GM23248 (cell line): ENCODE measurements around the gene WSCD1. TPM values are rescaled to one million over a fixed set of nuclear protein-coding genes. Genes with fewer than 3 reads are reported as not detected.

Experiments used
- DNase-seq: peaks from one replicate; pipeline ENCODE4 v3.0.0-alpha.2; 2015
- H2AFZ ChIP-seq: fragments of 200-600 bp; sonication (generic); 2 replicates; pipeline ENCODE4 v1.6.1; 2016; ENCODE audit warnings: antibody characterized with exemption
- H3F3A ChIP-seq: fragments of 200-600 bp; sonication (generic); 2 replicates; pipeline ENCODE4 v1.6.1; 2016; ENCODE audit warnings: mild to moderate bottlenecking, antibody characterized with exemption, mixed run types; ENCODE audit not compliant: insufficient read depth
- H3K27ac ChIP-seq: fragments of 200-600 bp; sonication (generic); 2 replicates; pipeline ENCODE4 v1.5.1; 2016; ENCODE audit warnings: mild to moderate bottlenecking
- H3K27me3 ChIP-seq: fragments of 200-600 bp; sonication (generic); replicated peaks from 2 replicates; pipeline ENCODE4 v1.6.1; 2016; ENCODE audit warnings: mild to moderate bottlenecking; ENCODE audit not compliant: insufficient read depth
- H3K36me3 ChIP-seq: fragments of 200-600 bp; sonication (generic); 2 replicates; pipeline ENCODE4 v1.6.1; 2016; ENCODE audit warnings: low read depth, mild to moderate bottlenecking
- H3K4me1 ChIP-seq: fragments of 200-600 bp; sonication (generic); 2 replicates; pipeline ENCODE4 v1.6.1; 2016; ENCODE audit warnings: mild to moderate bottlenecking; ENCODE audit not compliant: insufficient read depth
- H3K4me2 ChIP-seq: fragments of 200-600 bp; sonication (generic); one replicate; pipeline ENCODE4 v1.6.1; 2016; ENCODE audit warnings: mild to moderate bottlenecking; ENCODE audit not compliant: unreplicated experiment
- H3K4me3 ChIP-seq: fragments of 200-600 bp; sonication (generic); 2 replicates; pipeline ENCODE4 v1.5.1; 2016; ENCODE audit warnings: mild to moderate bottlenecking
- H3K79me2 ChIP-seq: fragments of 200-600 bp; sonication (generic); 2 replicates; pipeline ENCODE4 v1.6.1; 2016; ENCODE audit warnings: mild to moderate bottlenecking; ENCODE audit not compliant: insufficient read depth
- H3K9ac ChIP-seq: fragments of 200-600 bp; sonication (generic); 2 replicates; pipeline ENCODE4 v1.6.1; 2016; ENCODE audit warnings: mild to moderate bottlenecking
- H3K9me2 ChIP-seq: fragments of 200-600 bp; sonication (generic); 2 replicates; pipeline ENCODE4 v1.6.1; 2016; ENCODE audit warnings: mixed run types, mild to moderate bottlenecking, moderate library complexity; ENCODE audit not compliant: insufficient read depth
- H3K9me3 ChIP-seq: fragments of 200-600 bp; sonication (generic); one replicate; pipeline ENCODE4 v1.6.1; 2017; ENCODE audit warnings: low read depth
- H4K20me1 ChIP-seq: fragments of 200-600 bp; sonication (generic); 2 replicates; pipeline ENCODE4 v1.6.0; 2016; ENCODE audit not compliant: insufficient read depth
- EZH2 ChIP-seq: fragments of 200-600 bp; sonication (generic); IDR thresholded peaks from 2 replicates; pipeline ENCODE4 v1.6.1; 2018; ENCODE audit warnings: antibody characterized with exemption, mild to moderate bottlenecking; ENCODE audit not compliant: insufficient read depth, poor library complexity, severe bottlenecking
- EZH2phosphoT487 ChIP-seq: fragments of 200-600 bp; sonication (generic); IDR thresholded peaks from 2 replicates; pipeline ENCODE4 v1.6.1; 2018; ENCODE audit warnings: antibody characterized with exemption, moderate library complexity, mild to moderate bottlenecking, low read depth; ENCODE audit not compliant: insufficient read depth
- WGBS, 2 experiments: methylation state at CpG; one replicate each; pipeline ENCODE4 v1.1.6; 2015 to 2017; ENCODE audit warnings: low lambda C conversion rate in 2 of 2, low coverage in 1 of 2; ENCODE audit errors: missing lambda C conversion rate in 2 of 2; 5-methylcytosine and 5-hydroxymethylcytosine counted together
- in situ Hi-C: fragments of 300-500 bp; cut with MboI; formaldehyde crosslinking; loops from 2 replicates; pipeline ENCODE4 v1.15.0; 2020
- polyA plus RNA-seq: library from polyadenylated mRNA; unstranded; fragments of >200 nt; fragmentation: Nextera tagmentation; extraction: Ambion mirVana; gene quantifications from 2 replicates; pipeline ENCODE4 v1.2.1, GENCODE V29; 2016
- total RNA-seq: library from RNA; depleted of rRNA; stranded (reverse); fragments of >200 nt; shearing (Covaris generic); gene quantifications from 2 replicates; pipeline ENCODE4 v1.2.3, GENCODE V29; 2014

The WSCD1 gene
- total and polyA plus RNA-seq, 2 experiments from 2014 or later: 0.11 TPM; not detected in 1

GRCh38 chr17:6109536-6109935 is 39.4 kb downstream of the WSCD1 start:
- Histone ChIP-seq H3K4me1 (no peaks in the 10 kb centered on the region), H3K9ac (no peak overlapping the region), H3K36me3 (no peaks in the 10 kb centered on the region), H3K4me3 (no peak overlapping the region), H3K9me3 (no peaks in the 10 kb centered on the region), H3K4me2 (no peak overlapping the region), H4K20me1 (no peaks in the 10 kb centered on the region), H3K27me3 (no peaks in the 10 kb centered on the region), H3K27ac (no peak overlapping the region), H3F3A (no peaks in the 10 kb centered on the region), H2AFZ (no peak overlapping the region), H3K9me2 (no peaks in the 10 kb centered on the region), H3K79me2 (no peaks in the 10 kb centered on the region)
- no peak for DNase-seq
- WGBS, 2 experiments: 32 to 47% methylated on average over 4 of the region's 4 CpGs
- TF ChIP-seq EZH2 (no peak), EZH2phosphoT487 (no peak)
- in situ Hi-C loops: no loop called here

- WGBS, 2 experiments: 8 to 12% methylated on average over 4 of the region's 4 CpGs
- H3K9me3 ChIP-seq: no peaks in the 10 kb centered on the region
- DNase-seq: no peak
- H4K20me1 ChIP-seq: no peaks in the 10 kb centered on the region
- H3K4me3 ChIP-seq: no peak overlapping the region
- H3K9me2 ChIP-seq: no peaks in the 10 kb centered on the region
- no peaks in the 10 kb centered on the region for H3K4me1 ChIP-seq
- H3K79me2 ChIP-seq: no peaks in the 10 kb centered on the region
- no peaks in the 10 kb centered on the region for H3K27me3 ChIP-seq
- H3K27ac ChIP-seq: no peak overlapping the region
- H2AFZ ChIP-seq: no peak overlapping the region
- H3K36me3 ChIP-seq: no peaks in the 10 kb centered on the region
- TF ChIP-seq EZH2 (no peak), EZH2phosphoT487 (no peak)
- H3K4me2 ChIP-seq: no peak overlapping the region
- in situ Hi-C loops: no loop called here
- no peak overlapping the region for H3K9ac ChIP-seq
- H3F3A ChIP-seq: no peaks in the 10 kb centered on the region
Observed at GRCh38 chr17:6110088-6110487, 39.9 kb downstream of the WSCD1 start.

GRCh38 chr17:6110592-6110991 is 40.4 kb downstream of the WSCD1 start:
- Histone ChIP-seq H3F3A (no peaks in the 10 kb centered on the region), H4K20me1 (no peaks in the 10 kb centered on the region), H3K4me3 (no peak overlapping the region), H3K4me2 (no peak overlapping the region), H3K4me1 (no peaks in the 10 kb centered on the region), H3K9me2 (no peaks in the 10 kb centered on the region), H3K79me2 (no peaks in the 10 kb centered on the region), H3K36me3 (no peaks in the 10 kb centered on the region), H2AFZ (no peak overlapping the region), H3K9me3 (no peaks in the 10 kb centered on the region), H3K27me3 (no peaks in the 10 kb centered on the region), H3K27ac (no peak overlapping the region), H3K9ac (no peak overlapping the region)
- DNase-seq: no peak
- no peak for TF ChIP-seq EZH2phosphoT487
- TF ChIP-seq EZH2: no peak
- 47 to 50% methylated on average over 7 of the region's 7 CpGs for WGBS, 2 experiments
- in situ Hi-C loops: no loop called here

GRCh38 chr17:6120351-6120750 is 50.2 kb downstream of the WSCD1 start:
- Histone ChIP-seq H3K4me1 (no peaks in the 10 kb centered on the region), H3K9ac (no peak overlapping the region), H3K36me3 (no peaks in the 10 kb centered on the region), H2AFZ (no peak overlapping the region), H3K79me2 (no peaks in the 10 kb centered on the region), H3K27me3 (no peaks in the 10 kb centered on the region), H3K4me2 (no peak overlapping the region), H3K9me3 (no peaks in the 10 kb centered on the region), H3K9me2 (no peaks in the 10 kb centered on the region), H4K20me1 (no peaks in the 10 kb centered on the region), H3F3A (no peaks in the 10 kb centered on the region), H3K4me3 (no peak overlapping the region), H3K27ac (no peak overlapping the region)
- TF ChIP-seq EZH2phosphoT487: no peak
- no peak for TF ChIP-seq EZH2
- in situ Hi-C loops: no loop called here
- WGBS, 2 experiments: 66 to 73% methylated on average over 33 to 34 of the region's 34 CpGs
- no peak for DNase-seq

GRCh38 chr17:6124856-6125255 is 54.7 kb downstream of the WSCD1 start:
- Histone ChIP-seq H3K4me2 (no peak overlapping the region), H3K36me3 (no peaks in the 10 kb centered on the region), H2AFZ (no peak overlapping the region), H3F3A (no peaks in the 10 kb centered on the region), H3K27me3 (no peaks in the 10 kb centered on the region), H3K27ac (no peak overlapping the region), H3K4me3 (no peak overlapping the region), H3K9me3 (no peaks in the 10 kb centered on the region), H4K20me1 (no peaks in the 10 kb centered on the region), H3K79me2 (no peaks in the 10 kb centered on the region), H3K9ac (no peak overlapping the region), H3K9me2 (no peaks in the 10 kb centered on the region), H3K4me1 (no peaks in the 10 kb centered on the region)
- no peak for DNase-seq
- TF ChIP-seq EZH2: no peak
- in situ Hi-C loops: no loop called here
